HG03095 (cell line): ENCODE data around the gene GDPD3.

Source experiments
- ATAC-seq: cut with Tn5 transposase; IDR thresholded peaks from one replicate; pipeline ENCODE4 v1.9.1; 2021; ENCODE audit warnings: moderate library complexity; ENCODE audit not compliant: unreplicated experiment

GDPD3 gene

DNA sequence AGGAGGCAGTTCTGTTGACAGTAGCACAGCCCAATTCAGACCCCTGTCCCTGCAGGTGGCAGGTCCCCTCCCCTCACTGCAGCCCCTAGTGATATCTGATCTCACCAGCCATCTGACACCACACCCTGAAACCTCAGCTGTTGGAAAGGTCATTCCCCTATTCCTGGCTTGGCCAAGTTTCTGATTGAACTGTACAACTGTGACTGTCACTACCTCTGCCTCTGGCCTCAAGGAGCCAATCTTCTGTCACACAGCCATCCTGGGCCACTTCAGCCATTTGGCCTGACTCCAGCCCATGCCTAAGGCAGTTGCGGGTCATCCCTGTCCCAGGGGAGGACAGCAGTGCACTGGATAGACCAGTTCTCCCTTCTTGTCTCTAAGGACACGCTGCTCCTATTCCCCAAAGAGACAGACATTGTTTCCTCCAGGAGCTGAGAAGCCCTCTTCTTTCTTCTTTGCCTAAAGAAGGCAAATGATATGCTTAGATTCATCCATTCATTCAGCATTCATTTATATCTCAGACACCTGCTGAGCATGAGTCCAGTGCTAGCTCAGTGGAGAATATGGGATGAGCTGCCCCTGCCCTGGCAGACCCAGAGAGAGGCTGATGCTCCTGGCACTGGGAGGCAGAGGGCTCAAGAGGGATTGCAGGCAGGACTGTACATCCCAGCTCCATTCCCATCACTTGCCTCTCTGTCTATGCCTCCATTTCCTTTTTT is 52.3 kb downstream of the GDPD3 start:
- no peak for ATAC-seq

- ATAC-seq: no peak
Measured at GRCh38 chr16:30060346-30060745, 53.0 kb downstream of the GDPD3 start.

- ATAC-seq: no peak
Measured at GRCh38 chr16:30054959-30055553, 58.3 kb downstream of the GDPD3 start.
